GDM1 (cell line): ENCODE data around the gene RPUSD4.

Source experiments
- DNase-seq: peaks from one replicate; lab custom pipeline; 2025; lab: John Stamatoyannopoulos, UW

The RPUSD4 gene

GRCh38 chr11:126212089-126212660 is 725 bp upstream of the RPUSD4 start:
- DNase-seq: no peak

DNA sequence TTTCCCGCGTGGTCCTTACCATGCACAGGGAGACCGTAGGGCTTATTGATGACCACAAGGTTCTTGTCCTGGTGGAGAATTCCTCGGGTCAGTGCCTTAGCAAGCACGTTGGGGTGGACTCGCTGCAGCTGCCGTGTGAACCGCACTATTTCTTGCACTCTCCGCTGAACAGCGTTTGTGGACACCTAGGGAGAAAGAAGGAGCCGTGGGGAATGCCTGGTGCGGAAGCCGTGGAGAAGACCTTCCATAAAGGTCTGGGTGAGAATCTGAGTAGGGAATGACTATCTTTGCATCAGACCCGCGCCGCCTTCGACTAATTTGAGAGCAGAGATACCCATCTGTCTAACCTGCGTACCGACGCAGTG is 597 bp downstream of the RPUSD4 start:
- DNase-seq: no peak

DNA sequence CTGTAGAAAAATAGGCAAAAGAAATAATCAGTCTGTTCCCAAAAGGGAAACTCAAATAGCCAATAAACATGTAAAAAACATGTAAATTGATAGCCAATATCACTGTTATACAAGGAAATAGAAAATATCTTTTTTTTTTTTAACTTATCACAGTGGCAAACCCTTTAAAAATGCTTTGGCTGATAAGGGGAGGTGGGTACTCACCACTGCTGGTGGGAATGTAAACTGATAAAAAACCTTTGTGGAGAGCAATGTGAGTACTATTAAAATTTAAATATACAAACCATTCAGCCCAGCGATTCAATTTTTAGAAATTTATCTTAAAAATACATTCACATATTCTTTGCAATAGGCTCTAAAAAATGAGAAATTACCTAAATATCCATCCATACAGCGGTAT is 3.6 kb downstream of the RPUSD4 start:
- no peak for DNase-seq

GRCh38 chr11:126205359-126205758 is 6.1 kb downstream of the RPUSD4 start:
- DNase-seq: no peak

DNA sequence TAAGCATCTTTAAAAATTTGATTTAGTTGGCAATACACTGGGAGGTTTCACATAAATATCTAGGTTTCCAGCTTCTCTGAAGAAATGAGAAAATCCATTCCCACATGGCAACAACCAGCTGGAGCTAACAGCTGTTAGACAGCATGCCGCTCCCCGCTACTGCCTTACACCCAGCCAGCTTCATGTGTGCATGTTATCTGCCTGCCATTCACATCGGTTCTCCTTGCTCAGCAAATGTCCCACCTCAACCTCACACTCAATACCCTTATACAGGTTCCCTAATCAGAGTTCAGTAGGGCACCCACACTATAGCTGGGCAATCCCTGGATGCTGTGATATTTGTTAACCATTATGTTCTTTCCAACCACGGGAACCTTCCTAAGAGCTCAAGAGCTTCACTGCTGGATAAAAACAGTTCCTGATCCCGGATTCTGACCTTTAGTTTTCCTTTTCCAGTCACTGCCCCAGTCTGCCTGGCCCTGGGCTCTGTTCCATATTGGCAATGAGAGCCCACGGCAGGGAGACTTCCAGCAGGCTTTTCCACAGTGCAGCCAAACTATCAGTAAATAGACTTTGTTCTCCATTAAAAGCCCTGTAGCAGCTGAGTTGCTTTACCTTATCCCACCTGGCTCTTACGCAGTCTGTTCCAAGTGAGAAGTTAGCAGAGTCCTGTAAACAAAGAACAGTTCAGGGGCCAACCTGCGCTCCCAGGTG is 8.6 kb downstream of the RPUSD4 start:
- DNase-seq: no peak

DNA sequence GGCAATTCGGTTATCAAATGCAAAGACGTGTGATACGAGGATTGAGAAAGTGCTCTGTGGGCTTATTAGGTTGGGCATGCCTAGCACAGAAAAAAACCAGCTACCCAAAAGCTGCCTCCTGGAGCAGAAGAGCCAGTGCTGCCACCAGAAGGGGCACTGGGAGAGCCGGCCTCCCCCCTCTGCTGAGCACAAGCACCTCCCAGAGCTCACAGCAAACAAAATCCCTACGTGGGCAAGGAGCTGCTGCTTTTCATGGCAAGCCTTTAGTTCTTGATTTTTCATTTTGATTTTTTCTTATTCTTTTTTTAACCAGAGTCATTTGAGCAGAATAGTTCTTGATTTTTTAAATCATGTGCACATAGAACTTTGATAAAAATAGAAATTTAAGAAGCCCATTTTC is 12.8 kb downstream of the RPUSD4 start:
- DNase-seq: no peak

- no peak for DNase-seq
Measured at GRCh38 chr11:126197277-126197939, 14.0 kb downstream of the RPUSD4 start.

GRCh38 chr11:126195119-126195518 is 16.3 kb downstream of the RPUSD4 start:
- no peak for DNase-seq

DNA sequence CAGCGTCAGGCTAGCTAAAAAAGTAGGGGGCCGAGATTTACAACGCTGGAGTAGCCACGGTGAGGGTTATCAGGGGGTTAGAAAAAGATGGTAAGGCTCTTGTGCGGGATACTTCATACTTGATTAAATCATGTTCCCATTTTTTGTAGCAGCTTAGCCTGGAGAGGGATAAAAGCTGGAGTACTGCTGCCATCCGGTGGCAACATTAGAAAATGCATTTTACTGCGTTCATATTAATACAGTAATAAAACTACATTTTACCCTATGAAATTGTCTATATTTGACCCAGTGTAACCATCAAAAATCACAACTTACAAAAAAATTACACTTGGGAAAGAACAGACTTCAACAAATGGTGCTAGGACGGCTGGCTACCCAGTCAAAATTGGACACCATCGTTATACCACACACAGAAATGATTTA is 17.3 kb downstream of the RPUSD4 start:
- DNase-seq: no peak

DNA sequence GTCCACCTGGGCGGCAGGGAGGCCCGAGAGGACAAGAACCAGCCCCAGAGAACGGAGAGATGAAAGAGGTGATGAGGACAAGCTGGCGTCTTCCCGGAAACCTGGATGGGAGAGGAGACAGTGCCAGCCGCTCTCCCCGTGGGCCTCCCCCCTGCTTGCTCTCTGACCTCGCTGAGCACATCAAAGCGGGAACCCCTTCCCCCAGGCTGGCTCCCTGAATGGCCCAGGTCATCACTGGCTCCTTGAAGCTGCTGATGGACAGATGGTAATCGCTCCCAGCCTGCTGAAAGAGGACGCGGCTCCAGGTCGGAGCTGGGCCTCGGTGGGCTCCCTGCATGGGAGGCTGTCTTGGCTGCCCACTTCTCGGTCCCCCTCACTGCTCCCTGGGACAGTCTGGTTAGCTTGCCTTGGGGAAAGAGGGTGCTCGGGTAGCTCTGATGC is 18.4 kb downstream of the RPUSD4 start:
- DNase-seq: no peak

DNA sequence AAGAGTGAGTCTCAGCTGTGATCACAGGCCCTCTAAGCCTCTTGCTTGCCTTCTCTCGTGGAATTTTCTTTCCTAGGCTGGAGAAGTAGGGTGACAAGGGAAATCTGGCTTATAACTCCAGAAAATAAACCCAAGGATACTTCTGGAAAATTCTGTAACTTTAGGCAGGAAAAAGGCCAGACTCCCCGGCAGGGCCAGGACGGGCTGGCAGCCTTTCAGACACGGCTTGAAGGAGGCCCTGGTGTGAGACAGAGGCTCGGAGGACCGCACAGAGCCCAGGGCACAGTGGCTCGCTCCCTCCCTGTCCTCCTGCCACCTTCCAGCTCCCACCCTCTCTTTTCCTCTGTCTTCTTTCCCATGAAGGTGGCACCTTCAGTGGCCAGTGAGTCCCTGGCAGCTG is 19.1 kb downstream of the RPUSD4 start:
- no peak for DNase-seq

DNA sequence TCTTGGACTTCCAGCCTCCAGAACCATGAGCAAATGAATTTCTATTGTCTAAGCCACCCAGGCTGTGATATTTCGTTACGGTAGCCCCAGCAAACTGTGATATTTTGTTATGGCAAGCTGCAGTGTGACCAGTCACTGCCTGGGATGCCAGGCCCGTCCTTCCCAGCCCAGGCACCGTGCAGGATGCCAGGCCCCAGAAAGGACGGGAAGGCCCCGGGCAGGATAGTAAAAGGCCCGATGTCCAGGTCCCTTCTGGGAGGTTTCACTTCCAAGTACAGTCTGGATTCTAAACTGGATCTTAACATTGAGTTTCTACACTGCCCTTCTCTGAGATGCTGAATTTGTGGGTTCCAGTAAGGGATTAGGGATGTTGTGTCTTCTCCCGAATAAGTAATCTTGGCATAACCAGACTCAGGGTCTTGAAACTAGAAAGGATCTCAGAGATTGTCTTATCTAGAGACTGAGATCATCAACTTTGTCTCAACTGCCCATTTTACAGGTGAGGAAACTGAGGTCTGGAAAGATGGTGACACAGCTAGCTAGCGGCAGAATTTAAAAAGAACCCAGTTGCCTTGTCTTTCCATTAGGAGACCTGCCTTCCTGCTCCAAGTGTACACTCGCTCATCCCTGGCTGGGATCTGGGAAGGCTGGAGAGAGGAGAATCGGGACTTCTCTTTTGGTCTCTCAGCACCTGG is 19.9 kb downstream of the RPUSD4 start:
- no peak for DNase-seq

DNA sequence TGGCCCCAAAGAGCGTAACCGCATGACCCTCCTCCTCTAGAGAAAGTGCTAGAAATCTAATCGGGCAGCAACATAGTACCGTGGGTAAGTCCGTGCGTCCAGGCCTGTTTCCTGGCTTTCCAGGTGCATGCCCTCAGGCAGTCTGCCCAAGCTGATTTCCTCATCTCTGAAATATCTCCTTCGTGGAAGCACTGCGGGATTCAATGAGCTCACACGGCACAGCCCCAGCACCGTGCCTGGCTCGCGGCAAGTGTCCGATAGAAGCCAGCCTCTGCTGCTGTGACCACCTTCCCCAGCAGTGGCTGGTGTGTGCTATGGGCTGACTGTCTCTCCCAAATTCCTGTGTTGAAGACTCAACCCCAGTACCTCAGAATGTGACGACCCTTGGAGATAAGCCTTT is 20.7 kb downstream of the RPUSD4 start:
- DNase-seq: no peak

DNA sequence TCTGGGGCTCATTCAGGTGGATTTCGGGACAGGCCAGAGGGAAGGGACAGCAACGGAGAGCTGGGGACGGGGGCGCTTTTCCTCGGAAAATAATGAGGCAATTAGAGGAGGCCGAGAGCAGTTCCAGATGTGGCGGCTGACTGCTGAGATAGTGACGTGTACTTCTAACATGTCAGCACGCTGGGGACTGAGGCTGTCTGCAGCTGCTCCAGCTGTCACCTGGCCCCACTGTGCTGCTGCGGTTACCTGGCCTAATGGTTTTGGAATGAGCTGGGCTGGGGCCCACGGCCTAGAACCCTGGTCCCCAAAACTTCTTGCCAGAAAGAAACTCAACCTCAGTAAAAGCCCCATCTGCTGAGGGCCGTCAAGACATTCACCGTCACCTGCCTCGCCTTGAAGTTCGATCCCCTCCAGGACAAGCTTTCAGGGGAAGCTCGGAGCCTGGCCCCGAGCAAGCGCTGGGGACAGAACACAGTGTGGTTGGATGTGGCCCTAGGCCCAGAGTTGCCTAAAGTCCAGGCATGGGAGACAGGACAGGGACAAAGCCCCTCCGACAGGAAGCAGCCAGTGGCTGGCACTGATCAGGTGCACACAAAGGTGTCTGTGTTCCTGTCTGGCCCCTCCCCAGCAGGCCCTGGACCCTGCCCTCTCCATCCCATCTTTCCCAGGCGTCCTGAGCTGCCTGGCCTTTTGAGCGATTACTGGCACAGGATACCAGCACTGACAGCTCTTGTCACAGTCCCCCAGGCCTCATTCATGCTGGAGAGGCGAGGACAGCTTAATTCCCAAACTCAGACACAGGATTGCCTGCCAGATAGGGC is 22.1 kb downstream of the RPUSD4 start:
- DNase-seq: no peak

DNA sequence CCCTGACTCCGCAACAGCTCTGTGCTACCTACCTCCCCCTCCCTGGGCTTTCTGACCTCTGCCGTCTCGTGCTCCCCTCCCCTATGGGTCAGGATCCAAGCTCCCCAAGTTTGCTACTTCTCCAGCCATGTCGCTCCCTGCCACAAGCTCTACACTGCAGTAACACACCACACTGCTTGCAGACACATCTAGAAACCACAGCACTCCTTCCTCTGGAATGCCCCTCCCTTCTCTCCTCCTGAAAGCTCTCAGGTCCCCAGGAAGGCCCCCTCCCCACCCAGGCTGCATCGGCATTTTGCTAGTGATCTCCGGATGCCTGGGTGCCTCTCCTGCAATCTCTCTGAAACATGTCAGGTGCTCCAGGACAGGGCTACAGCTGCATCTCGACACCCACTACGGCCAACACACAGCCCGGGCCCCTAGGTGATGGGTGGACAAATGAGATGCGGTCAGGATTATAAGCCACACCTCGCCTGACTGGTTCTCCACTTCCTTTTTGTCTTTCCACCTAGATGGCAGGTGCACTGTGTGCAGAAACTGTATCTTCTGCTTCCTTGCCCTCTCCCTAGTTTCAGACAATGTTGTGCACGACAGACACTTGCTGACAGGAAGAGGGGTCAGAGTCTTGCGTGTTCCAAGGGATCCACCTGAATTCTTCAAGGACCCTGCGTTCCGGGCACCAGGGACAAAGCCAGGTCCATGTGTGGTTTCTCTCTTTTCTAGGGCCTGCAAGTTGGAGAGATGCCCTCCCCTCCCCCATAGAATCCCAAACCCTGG is 22.9 kb downstream of the RPUSD4 start:
- DNase-seq: no peak

DNA sequence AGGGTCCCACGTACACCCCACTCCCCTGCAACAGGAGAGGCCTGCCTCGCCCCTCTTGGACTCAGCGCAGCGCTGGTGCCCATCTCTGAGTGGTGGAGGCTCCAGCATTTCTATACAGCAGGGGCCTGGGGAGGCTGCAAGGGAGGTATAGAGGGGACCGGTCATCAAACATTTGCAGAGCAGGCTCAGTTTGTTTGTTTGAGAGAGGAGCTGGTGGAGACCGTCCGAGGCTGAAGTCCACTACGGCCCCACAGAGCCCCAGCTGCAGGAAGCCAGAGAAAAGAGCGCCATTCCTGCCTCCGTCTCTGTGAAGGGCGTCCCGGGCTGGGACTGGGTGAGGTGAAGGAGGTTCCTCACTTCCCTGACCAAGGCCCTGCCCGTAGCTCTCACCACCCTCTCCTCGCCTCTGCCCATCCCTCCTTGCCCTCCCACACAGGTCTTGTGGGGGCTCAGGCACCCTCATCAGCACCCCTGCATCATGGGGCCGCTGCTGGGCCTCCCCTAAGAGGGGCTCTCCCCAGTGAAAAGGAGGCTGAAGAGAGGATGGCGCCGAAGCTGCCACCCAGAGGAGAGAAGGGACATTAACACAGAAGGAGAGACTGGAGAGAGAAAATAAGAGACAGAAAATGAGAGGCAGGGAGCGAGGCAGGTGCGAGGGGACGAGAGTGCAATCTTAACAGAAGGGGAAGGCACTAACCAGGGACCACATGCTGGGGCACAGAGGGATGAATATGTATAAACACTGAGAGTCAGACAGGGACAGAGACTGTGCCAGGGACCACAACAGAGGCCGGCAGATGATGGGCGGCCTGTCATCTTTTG is 24.5 kb downstream of the RPUSD4 start:
- no peak for DNase-seq

GRCh38 chr11:126186025-126186698 is 25.3 kb downstream of the RPUSD4 start:
- no peak for DNase-seq

GRCh38 chr11:126185259-126186024 is 26.0 kb downstream of the RPUSD4 start:
- no peak for DNase-seq
